GM12865 (cell line): ENCODE results near the gene RSRC1.
A peak's percentile ranks its signal among the peaks of the same experiment; 100 is the strongest.
"Not testable (repeated sequence)": the region's sequence is repeated elsewhere in the genome, so short reads cannot be mapped to it uniquely, and the experiment has no call there.

Experiments used
- DNase-seq: peaks from one replicate; pipeline ENCODE4 v3.0.0; 2010; ENCODE audit warnings: low read depth
- H3K4me3 ChIP-seq: 2 replicates; pipeline ENCODE4 v1.5.1; 2011; ENCODE audit warnings: mild to moderate bottlenecking, low read depth, low read length, control low read depth
- CTCF ChIP-seq: IDR thresholded peaks from 2 replicates; pipeline ENCODE4 v1.5.1; 2011; ENCODE audit warnings: low read length, control low read depth, low read depth, inconsistent platforms; ENCODE audit not compliant: insufficient read depth; ENCODE audit errors: missing control alignments

The RSRC1 gene

GRCh38 chr3:158110658-158111018, 749 bp downstream of the RSRC1 start:
- TF ChIP-seq CTCF, result no peak
- peak overlapping the region; percentile 84 for H3K4me3 ChIP-seq
- no peak for DNase-seq

GRCh38 chr3:158111861-158112260, 2.0 kb downstream of the RSRC1 start:
- no peak for TF ChIP-seq CTCF
- no peak overlapping the region for H3K4me3 ChIP-seq
- DNase-seq, result no peak

- DNase-seq, H3K4me3 ChIP-seq: not testable (repeated sequence)
Observed at GRCh38 chr3:158113595-158113994, 3.7 kb downstream of the RSRC1 start.

- TF ChIP-seq CTCF, result no peak
- H3K4me3 ChIP-seq, result no peak overlapping the region
- DNase-seq, result no peak
Observed at GRCh38 chr3:158120330-158120729, 10.4 kb downstream of the RSRC1 start.

- TF ChIP-seq CTCF, result no peak
- DNase-seq, result no peak
- no peak overlapping the region for H3K4me3 ChIP-seq
Observed at GRCh38 chr3:158121295-158121694, 11.4 kb downstream of the RSRC1 start.

GRCh38 chr3:158122721-158123120, 12.8 kb downstream of the RSRC1 start:
- not testable (repeated sequence) for H3K4me3 ChIP-seq, DNase-seq

GRCh38 chr3:158127250-158128219, 17.6 kb downstream of the RSRC1 start:
- H3K4me3 ChIP-seq, result no peak overlapping the region
- DNase-seq, result peak; percentile 52
- no peak for TF ChIP-seq CTCF

GRCh38 chr3:158128755-158129154, 18.9 kb downstream of the RSRC1 start:
- no peak for TF ChIP-seq CTCF
- no peak for DNase-seq
- no peak overlapping the region for H3K4me3 ChIP-seq
